Measurements from ENCODE around the gene EPS8. TPM values are rescaled to one million over a fixed set of nuclear protein-coding genes. Genes with fewer than 3 reads are reported as not detected.

The EPS8 gene
- total RNA-seq, 1 experiment from 2014 or later: 13.9 TPM

DNA sequence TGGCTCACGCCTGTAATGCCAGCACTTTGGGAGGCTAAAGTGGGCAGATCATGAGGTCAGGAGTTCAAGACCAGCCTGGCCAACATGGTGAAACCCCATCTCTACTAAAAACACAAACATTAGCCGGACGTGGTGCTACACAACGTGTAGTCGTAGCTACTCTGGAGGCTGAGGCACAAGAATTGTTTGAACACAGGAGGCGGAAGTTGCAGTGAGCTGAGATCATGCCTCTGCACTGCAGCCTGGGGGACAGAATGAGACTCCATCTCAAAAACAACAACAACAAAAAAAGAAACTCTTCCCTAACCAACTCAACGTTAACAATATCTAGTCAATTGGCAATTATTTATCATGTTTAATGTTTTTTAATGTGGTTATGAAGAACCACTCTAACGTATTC is 89.3 kb downstream of the EPS8 start:
- intact Hi-C loops (cut with micrococcal nuclease; ENCODE audit: unreplicated experiment): no loop called here
- H3K4me1 ChIP-seq: no peaks in the 10 kb centered on the region
- TF ChIP-seq, protein P1, sequence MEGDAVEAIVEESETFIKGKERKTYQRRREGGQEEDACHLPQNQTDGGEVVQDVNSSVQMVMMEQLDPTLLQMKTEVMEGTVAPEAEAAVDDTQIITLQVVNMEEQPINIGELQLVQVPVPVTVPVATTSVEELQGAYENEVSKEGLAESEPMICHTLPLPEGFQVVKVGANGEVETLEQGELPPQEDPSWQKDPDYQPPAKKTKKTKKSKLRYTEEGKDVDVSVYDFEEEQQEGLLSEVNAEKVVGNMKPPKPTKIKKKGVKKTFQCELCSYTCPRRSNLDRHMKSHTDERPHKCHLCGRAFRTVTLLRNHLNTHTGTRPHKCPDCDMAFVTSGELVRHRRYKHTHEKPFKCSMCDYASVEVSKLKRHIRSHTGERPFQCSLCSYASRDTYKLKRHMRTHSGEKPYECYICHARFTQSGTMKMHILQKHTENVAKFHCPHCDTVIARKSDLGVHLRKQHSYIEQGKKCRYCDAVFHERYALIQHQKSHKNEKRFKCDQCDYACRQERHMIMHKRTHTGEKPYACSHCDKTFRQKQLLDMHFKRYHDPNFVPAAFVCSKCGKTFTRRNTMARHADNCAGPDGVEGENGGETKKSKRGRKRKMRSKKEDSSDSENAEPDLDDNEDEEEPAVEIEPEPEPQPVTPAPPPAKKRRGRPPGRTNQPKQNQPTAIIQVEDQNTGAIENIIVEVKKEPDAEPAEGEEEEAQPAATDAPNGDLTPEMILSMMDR (IDR thresholded peaks at IDR 0.05; ENCODE audit: insufficient read depth in 1 of 2, low read depth in 1 of 2, low read length in 1 of 2, severe bottlenecking in 1 of 2, unreplicated experiment in 1 of 2): no peak
- H3K9me3 Mint-ChIP-seq (ENCODE audit: unreplicated experiment): no peaks in the 10 kb centered on the region
- no peak for DNase-seq
- no peaks in the 10 kb centered on the region for H3K27me3 Mint-ChIP-seq (ENCODE audit: insufficient read depth, unreplicated experiment)
- H3K4me3 Mint-ChIP-seq (ENCODE audit: unreplicated experiment): no peak overlapping the region
- H3K4me3 ChIP-seq (ENCODE audit: low read depth, low read length): no peak overlapping the region
- ChIA-PET CTCF (no interaction called here), POLR2A (no interaction called here)
- no peaks in the 10 kb centered on the region for H3K4me1 Mint-ChIP-seq (ENCODE audit: low read depth, unreplicated experiment)
- no peak overlapping the region for H3K27ac Mint-ChIP-seq (ENCODE audit: unreplicated experiment)
- no peaks in the 10 kb centered on the region for H3K36me3 Mint-ChIP-seq (ENCODE audit: insufficient read depth, unreplicated experiment)
- BruUV-seq (replicated peaks): no TSS peak
- no peaks in the 10 kb centered on the region for H3K36me3 ChIP-seq (ENCODE audit: control insufficient read depth, insufficient read depth, low read length)
- H3K9me3 ChIP-seq: no peaks in the 10 kb centered on the region
- H3K27me3 ChIP-seq (replicated peaks; ENCODE audit: control insufficient read depth, insufficient read depth, low read length): no peaks in the 10 kb centered on the region

- Histone ChIP-seq H3K4me1 (no peaks in the 10 kb centered on the region), H3K4me3 (ENCODE audit: low read depth, low read length) (no peak overlapping the region), H3K9me3 (no peaks in the 10 kb centered on the region), H3K36me3 (ENCODE audit: control insufficient read depth, insufficient read depth, low read length) (no peaks in the 10 kb centered on the region), H3K27me3 (replicated peaks; ENCODE audit: control insufficient read depth, insufficient read depth, low read length) (no peaks in the 10 kb centered on the region)
- ChIA-PET POLR2A (no interaction called here), CTCF (interaction anchor here (0.6 to 0.7 kb wide), 2 partner anchors 37 to 445 kb away, joined by 4 read pairs; no protein-coding TSS in a partner anchor)
- no peak overlapping the region for H3K27ac Mint-ChIP-seq (ENCODE audit: unreplicated experiment)
- DNase-seq: no peak
- H3K36me3 Mint-ChIP-seq (ENCODE audit: insufficient read depth, unreplicated experiment): no peaks in the 10 kb centered on the region
- no peaks in the 10 kb centered on the region for H3K9me3 Mint-ChIP-seq (ENCODE audit: unreplicated experiment)
- no peaks in the 10 kb centered on the region for H3K27me3 Mint-ChIP-seq (ENCODE audit: insufficient read depth, unreplicated experiment)
- H3K4me1 Mint-ChIP-seq (ENCODE audit: low read depth, unreplicated experiment): no peaks in the 10 kb centered on the region
- TF ChIP-seq, protein P1 (IDR thresholded peaks at IDR 0.05; ENCODE audit: insufficient read depth in 1 of 2, low read depth in 1 of 2, low read length in 1 of 2, severe bottlenecking in 1 of 2, unreplicated experiment in 1 of 2): no peak
- no peak overlapping the region for H3K4me3 Mint-ChIP-seq (ENCODE audit: unreplicated experiment)
- intact Hi-C loops (cut with micrococcal nuclease; ENCODE audit: unreplicated experiment): no loop called here
- BruUV-seq (replicated peaks): no TSS peak
Measured at GRCh38 chr12:15698377-15698871, 90.8 kb downstream of the EPS8 start.

DNA sequence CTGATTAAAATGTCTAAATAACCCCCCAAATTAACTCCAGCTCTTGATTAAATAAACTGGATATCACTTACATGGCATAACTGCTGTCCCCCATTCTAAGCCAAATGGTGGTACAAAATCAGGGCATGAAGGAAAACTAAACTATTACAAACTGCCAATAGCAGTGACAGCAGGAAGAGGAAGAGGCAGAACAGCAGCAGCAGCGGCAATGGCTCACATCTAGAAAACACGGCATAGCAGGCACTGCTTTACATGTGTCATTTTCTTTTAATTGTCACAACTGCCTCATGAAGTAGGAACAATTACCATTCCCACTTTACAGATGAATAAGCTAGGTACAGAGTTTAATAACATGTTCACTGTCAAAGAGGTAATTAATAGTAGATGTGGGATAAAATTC is 92.0 kb downstream of the EPS8 start:
- H3K27me3 Mint-ChIP-seq (ENCODE audit: insufficient read depth, unreplicated experiment): no peaks in the 10 kb centered on the region
- H3K27ac Mint-ChIP-seq (ENCODE audit: unreplicated experiment): no peak overlapping the region
- H3K27me3 ChIP-seq (replicated peaks; ENCODE audit: control insufficient read depth, insufficient read depth, low read length): no peaks in the 10 kb centered on the region
- ChIA-PET CTCF (no interaction called here), POLR2A (no interaction called here)
- no peak for DNase-seq
- no peak overlapping the region for H3K4me3 ChIP-seq (ENCODE audit: low read depth, low read length)
- H3K36me3 Mint-ChIP-seq (ENCODE audit: insufficient read depth, unreplicated experiment): no peaks in the 10 kb centered on the region
- no peaks in the 10 kb centered on the region for H3K4me1 Mint-ChIP-seq (ENCODE audit: low read depth, unreplicated experiment)
- intact Hi-C loops (cut with micrococcal nuclease; ENCODE audit: unreplicated experiment): no loop called here
- no peaks in the 10 kb centered on the region for H3K9me3 Mint-ChIP-seq (ENCODE audit: unreplicated experiment)
- no peaks in the 10 kb centered on the region for H3K4me1 ChIP-seq
- no peak overlapping the region for H3K4me3 Mint-ChIP-seq (ENCODE audit: unreplicated experiment)
- TF ChIP-seq, protein P1 (IDR thresholded peaks at IDR 0.05; ENCODE audit: insufficient read depth in 1 of 2, low read depth in 1 of 2, low read length in 1 of 2, severe bottlenecking in 1 of 2, unreplicated experiment in 1 of 2): no peak
- H3K9me3 ChIP-seq: no peaks in the 10 kb centered on the region
- H3K36me3 ChIP-seq (ENCODE audit: control insufficient read depth, insufficient read depth, low read length): no peaks in the 10 kb centered on the region
- no TSS peak for BruUV-seq (replicated peaks)

Data from Caco-2 (cell line).